ENCODE data around the gene LARP6. TPM values are rescaled to one million over a fixed set of nuclear protein-coding genes. Genes with fewer than 3 reads are reported as not detected.

Gene LARP6
- total and polyA plus RNA-seq, 2 of the 13 experiments (the other 11 are each of a cell fraction or from before 2014, with no cell fraction given) = 2.9 to 8.2 TPM

GRCh38 chr15:70876683-70877082 is 22.7 kb upstream of the LARP6 start:
- Histone ChIP-seq H3K9ac (ENCODE audit: insufficient read depth, low read depth, low read length) (no peak overlapping the region), H2AFZ (ENCODE audit: low read length) (no peak overlapping the region), H4K20me1 (ENCODE audit: insufficient read depth, low read length) (no peaks in the 10 kb centered on the region), H3K4me1 (ENCODE audit: insufficient read depth, low read length) (peaks cover 21% of the 10 kb centered on the region), H3K4me2 (ENCODE audit: low read depth, low read length) (no peak overlapping the region), H3K27me3 (ENCODE audit: control insufficient read depth in 1 of 2, insufficient read depth in 2 of 2, low read length in 2 of 2) (no peaks in the 10 kb centered on the region), H3K79me2 (ENCODE audit: insufficient read depth, low read length) (no peaks in the 10 kb centered on the region), H3K36me3 (replicated peaks in 1 of 2; ENCODE audit: control insufficient read depth in 1 of 2, insufficient read depth in 2 of 2, low read length in 2 of 2) (no peaks in the 10 kb centered on the region), H3K9me3 (ENCODE audit: low read length) (no peaks in the 10 kb centered on the region), H3K4me3 (replicated peaks in 1 of 3; ENCODE audit: insufficient read depth in 1 of 3, low read depth in 2 of 3, low read length in 3 of 3) (no peak overlapping the region), H3K27ac (ENCODE audit: extremely low read length, insufficient read depth, low read length) (no peak overlapping the region)
- POLR2A ChIA-PET = no interaction called here
- intact Hi-C loops (cut with micrococcal nuclease; ENCODE audit: unreplicated experiment) = no loop called here
- CTCF ChIA-PET (ENCODE audit: low intra/inter-chr PET ratio, low total read pairs) = no interaction called here
- no TSS peak for BruUV-seq (replicated peaks)
- in situ Hi-C loops (cut with HindIII; ENCODE audit: extremely low pct_ligation_motif_present, low pct_unique_long_range_greater_than_20kb) = loop anchor here (10.0 kb wide), 1 partner anchor 52 kb away; no protein-coding TSS in a partner anchor
- no peak for ATAC-seq
- no peak for DNase-seq (ENCODE audit: low spot score)
- FAIRE-seq = no peak
- WGBS (ENCODE audit: low lambda C conversion rate) = 3% methylated on average over 2 of the region's 2 CpGs
- no peak for TF ChIP-seq ZNF552 (CRISPR knock-in tag; IDR thresholded peaks at IDR 0.05; ENCODE audit: borderline replicate concordance)
- TF ChIP-seq TBP (CRISPR knock-in tag; IDR thresholded peaks at IDR 0.05) = no peak
- no peak for TF ChIP-seq RFX5 (IDR thresholded peaks at IDR 0.05; ENCODE audit: low read depth, low read length)
- no peak for TF ChIP-seq ZSCAN25 (CRISPR knock-in tag; IDR thresholded peaks at IDR 0.05)
- TF ChIP-seq EP300 (IDR thresholded peaks at IDR 0.05; ENCODE audit: low read depth in 2 of 2, low read length in 2 of 2) = no peak
- TF ChIP-seq EP300 (CRISPR knock-in tag; IDR thresholded peaks at IDR 0.05; ENCODE audit: borderline replicate concordance) = no peak
- TF ChIP-seq, protein P1, sequence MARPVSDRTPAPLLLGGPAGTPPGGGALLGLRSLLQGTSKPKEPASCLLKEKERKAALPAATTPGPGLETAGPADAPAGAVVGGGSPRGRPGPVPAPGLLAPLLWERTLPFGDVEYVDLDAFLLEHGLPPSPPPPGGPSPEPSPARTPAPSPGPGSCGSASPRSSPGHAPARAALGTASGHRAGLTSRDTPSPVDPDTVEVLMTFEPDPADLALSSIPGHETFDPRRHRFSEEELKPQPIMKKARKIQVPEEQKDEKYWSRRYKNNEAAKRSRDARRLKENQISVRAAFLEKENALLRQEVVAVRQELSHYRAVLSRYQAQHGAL (CRISPR knock-in tag; IDR thresholded peaks at IDR 0.05; ENCODE audit: not compliant biosample characterization) = no peak
- TF ChIP-seq RFX1 (IDR thresholded peaks at IDR 0.05) = no peak
- TF ChIP-seq, protein P2, sequence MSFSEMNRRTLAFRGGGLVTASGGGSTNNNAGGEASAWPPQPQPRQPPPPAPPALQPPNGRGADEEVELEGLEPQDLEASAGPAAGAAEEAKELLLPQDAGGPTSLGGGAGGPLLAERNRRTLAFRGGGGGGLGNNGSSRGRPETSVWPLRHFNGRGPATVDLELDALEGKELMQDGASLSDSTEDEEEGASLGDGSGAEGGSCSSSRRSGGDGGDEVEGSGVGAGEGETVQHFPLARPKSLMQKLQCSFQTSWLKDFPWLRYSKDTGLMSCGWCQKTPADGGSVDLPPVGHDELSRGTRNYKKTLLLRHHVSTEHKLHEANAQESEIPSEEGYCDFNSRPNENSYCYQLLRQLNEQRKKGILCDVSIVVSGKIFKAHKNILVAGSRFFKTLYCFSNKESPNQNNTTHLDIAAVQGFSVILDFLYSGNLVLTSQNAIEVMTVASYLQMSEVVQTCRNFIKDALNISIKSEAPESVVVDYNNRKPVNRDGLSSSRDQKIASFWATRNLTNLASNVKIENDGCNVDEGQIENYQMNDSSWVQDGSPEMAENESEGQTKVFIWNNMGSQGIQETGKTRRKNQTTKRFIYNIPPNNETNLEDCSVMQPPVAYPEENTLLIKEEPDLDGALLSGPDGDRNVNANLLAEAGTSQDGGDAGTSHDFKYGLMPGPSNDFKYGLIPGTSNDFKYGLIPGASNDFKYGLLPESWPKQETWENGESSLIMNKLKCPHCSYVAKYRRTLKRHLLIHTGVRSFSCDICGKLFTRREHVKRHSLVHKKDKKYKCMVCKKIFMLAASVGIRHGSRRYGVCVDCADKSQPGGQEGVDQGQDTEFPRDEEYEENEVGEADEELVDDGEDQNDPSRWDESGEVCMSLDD (CRISPR knock-in tag; IDR thresholded peaks at IDR 0.05; ENCODE audit: borderline replicate concordance) = no peak
- no peak for TF ChIP-seq FOXA1 (IDR thresholded peaks at IDR 0.05)
- TF ChIP-seq FOXA1 (CRISPR knock-in tag; IDR thresholded peaks at IDR 0.05) = no peak
- TF ChIP-seq ETS1 (CRISPR knock-in tag; IDR thresholded peaks at IDR 0.05) = no peak
- no peak for TF ChIP-seq PAXIP1 (CRISPR knock-in tag; conservative IDR thresholded peaks at IDR 0.05)
- TF ChIP-seq, protein P3, sequence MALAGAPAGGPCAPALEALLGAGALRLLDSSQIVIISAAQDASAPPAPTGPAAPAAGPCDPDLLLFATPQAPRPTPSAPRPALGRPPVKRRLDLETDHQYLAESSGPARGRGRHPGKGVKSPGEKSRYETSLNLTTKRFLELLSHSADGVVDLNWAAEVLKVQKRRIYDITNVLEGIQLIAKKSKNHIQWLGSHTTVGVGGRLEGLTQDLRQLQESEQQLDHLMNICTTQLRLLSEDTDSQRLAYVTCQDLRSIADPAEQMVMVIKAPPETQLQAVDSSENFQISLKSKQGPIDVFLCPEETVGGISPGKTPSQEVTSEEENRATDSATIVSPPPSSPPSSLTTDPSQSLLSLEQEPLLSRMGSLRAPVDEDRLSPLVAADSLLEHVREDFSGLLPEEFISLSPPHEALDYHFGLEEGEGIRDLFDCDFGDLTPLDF (CRISPR knock-in tag; IDR thresholded peaks at IDR 0.05) = no peak
- no peak for TF ChIP-seq GLI4 (CRISPR knock-in tag; IDR thresholded peaks at IDR 0.05; ENCODE audit: borderline replicate concordance)
- TF ChIP-seq HDAC2 (CRISPR knock-in tag; IDR thresholded peaks at IDR 0.05) = no peak
- TF ChIP-seq MBNL3 (CRISPR knock-in tag; conservative IDR thresholded peaks at IDR 0.05) = no peak
